GM10248 (cell line): ENCODE measurements around the gene TNFSF4.

Experiments used
- CTCF ChIA-PET: fragments of 300-600 bp; sonication (Branson Sonifier 250); formaldehyde crosslinking; extraction: SDS; loops from one replicate; lab custom pipeline; 2021; ENCODE audit warnings: antibody characterized with exemption; lab: Yijun Ruan, JAX
- POLR2A ChIA-PET: fragments of 350-650 bp; sonication (Branson Sonifier 250); formaldehyde crosslinking; extraction: SDS; loops from one replicate; lab custom pipeline; 2020; ENCODE audit warnings: antibody characterized with exemption; lab: Yijun Ruan, JAX
- DNase-seq: peaks from one replicate; pipeline ENCODE4 v3.0.0; 2012; ENCODE audit errors: extremely low spot score
- CTCF ChIP-seq: IDR thresholded peaks from 2 replicates; pipeline ENCODE4 v1.5.1; 2012; ENCODE audit warnings: mild to moderate bottlenecking, low read depth; ENCODE audit errors: extremely low read depth, missing control alignments, control extremely low read depth

Gene TNFSF4

GRCh38 chr1:173224949-173225348 is 17.8 kb upstream of the TNFSF4 start:
- CTCF ChIA-PET: interaction anchor here (2.8 kb wide), 1 partner anchor 13 kb away, joined by 8 read pairs; no protein-coding TSS in a partner anchor
- POLR2A ChIA-PET: no interaction called here
- no peak for DNase-seq

GRCh38 chr1:173224280-173224892 is 17.3 kb upstream of the TNFSF4 start:
- DNase-seq: no peak
- ChIA-PET CTCF (interaction anchor here (1.1 to 2.8 kb wide), 3 partner anchors 10 to 31 kb away, joined by 3 to 8 read pairs (median 6); no protein-coding TSS in a partner anchor), POLR2A (interaction anchor here (0.6 kb wide), 1 partner anchor 1699 kb away, joined by 6 read pairs; no protein-coding TSS in a partner anchor)
- no peak for TF ChIP-seq CTCF

More at GRCh38 chr1:173224949-173225348, 17.8 kb upstream of the TNFSF4 start:
- TF ChIP-seq CTCF: no peak

- ChIA-PET POLR2A (no interaction called here), CTCF (interaction anchor here (1.1 to 2.8 kb wide), 11 partner anchors 11 to 478 kb away, joined by 3 to 8 read pairs (median 5); no protein-coding TSS in a partner anchor)
- TF ChIP-seq CTCF: no peak
- no peak for DNase-seq
These were observed 15.9 kb upstream of the TNFSF4 start for GRCh38 chr1:173223031-173223380.

GRCh38 chr1:173222149-173223030 is 15.3 kb upstream of the TNFSF4 start:
- POLR2A ChIA-PET: no interaction called here
- CTCF ChIA-PET: interaction anchor here (0.6 to 2.8 kb wide), 13 partner anchors 10 to 477 kb away, joined by 3 to 8 read pairs (median 3); no protein-coding TSS in a partner anchor
- no peak for DNase-seq
- no peak for TF ChIP-seq CTCF

GRCh38 chr1:173220157-173220556 is 13.0 kb upstream of the TNFSF4 start:
- CTCF ChIA-PET: no interaction called here
- no peak for DNase-seq
- no peak for TF ChIP-seq CTCF
- POLR2A ChIA-PET: no interaction called here

GRCh38 chr1:173213665-173214064 is 6.5 kb upstream of the TNFSF4 start:
- POLR2A ChIA-PET: no interaction called here

More at GRCh38 chr1:173213665-173214064, 6.5 kb upstream of the TNFSF4 start:
- no peak for DNase-seq
- TF ChIP-seq CTCF: no peak
- CTCF ChIA-PET: interaction anchor here (1.1 to 4.7 kb wide), 2 partner anchors 10 to 12 kb away, joined by 3 to 39 read pairs; no protein-coding TSS in a partner anchor
